Measurements from ENCODE around the gene TRIM41.

Gene TRIM41

GRCh38 chr5:181233088-181233800 is 10.2 kb downstream of the TRIM41 start:
- no peak for DNase-seq (ENCODE audit: low spot score)

DNA sequence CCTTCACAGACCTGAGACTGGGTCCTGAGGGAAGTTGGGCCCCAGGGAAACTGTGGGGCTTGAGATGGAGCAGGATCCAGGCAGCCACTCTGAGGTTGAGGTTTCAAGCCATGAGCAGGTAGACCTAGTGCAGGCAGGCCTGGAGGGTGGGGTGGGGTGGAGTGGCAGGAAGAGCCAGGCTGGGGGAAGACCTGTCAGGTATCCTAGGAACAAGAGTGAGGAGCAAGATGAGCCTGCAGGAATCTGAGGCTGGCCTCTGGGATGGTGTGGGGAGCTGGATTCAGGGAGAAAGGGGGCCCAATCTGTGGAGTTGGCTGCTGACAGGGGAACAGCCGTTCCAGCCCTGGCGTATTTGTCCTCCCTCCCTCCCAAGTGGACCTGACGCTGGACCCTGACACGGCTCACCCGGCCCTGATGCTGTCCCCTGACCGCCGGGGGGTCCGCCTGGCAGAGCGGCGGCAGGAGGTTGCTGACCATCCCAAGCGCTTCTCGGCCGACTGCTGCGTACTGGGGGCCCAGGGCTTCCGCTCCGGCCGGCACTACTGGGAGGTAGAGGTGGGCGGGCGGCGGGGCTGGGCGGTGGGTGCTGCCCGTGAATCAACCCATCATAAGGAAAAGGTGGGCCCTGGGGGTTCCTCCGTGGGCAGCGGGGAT is 10.8 kb downstream of the TRIM41 start:
- DNase-seq (ENCODE audit: low spot score): no peak

DNA sequence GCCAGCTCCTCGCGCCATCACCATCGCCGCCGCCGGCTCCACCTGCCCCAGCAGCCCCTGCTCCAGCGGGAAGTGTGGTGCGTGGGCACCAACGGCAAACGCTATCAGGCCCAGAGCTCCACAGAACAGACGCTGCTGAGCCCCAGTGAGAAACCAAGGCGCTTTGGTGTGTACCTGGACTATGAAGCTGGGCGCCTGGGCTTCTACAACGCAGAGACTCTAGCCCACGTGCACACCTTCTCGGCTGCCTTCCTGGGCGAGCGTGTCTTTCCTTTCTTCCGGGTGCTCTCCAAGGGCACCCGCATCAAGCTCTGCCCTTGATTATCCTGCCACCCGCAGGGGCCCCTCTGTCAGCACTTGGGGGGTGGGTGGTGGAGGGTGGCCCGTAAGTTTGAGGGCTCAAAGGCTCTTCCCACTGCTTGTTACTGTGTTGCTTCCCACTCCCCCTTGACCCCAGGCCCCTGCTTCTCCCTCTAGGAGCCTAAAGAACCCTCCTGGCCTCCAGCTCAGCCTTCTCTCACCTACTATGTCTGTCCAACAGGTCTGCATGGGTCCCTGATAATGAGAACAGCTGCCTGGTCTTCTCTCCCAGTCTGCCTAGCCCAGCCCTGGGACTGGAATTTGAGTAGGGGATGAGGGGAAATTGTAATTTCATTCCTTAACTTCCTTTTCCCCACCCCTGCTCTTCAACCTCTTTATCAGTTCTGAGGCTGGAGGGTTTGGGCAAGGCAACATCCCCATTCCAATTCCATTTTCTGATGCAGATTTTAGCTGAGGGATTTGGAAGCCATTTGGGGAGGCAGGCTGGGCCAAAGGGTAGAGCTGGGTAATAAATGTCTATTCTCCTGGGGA is 11.6 kb downstream of the TRIM41 start:
- no peak for DNase-seq (ENCODE audit: low spot score)

- no peak for DNase-seq (ENCODE audit: low spot score)
Observed at GRCh38 chr5:181235323-181235688, 12.2 kb downstream of the TRIM41 start.

- no peak for DNase-seq (ENCODE audit: low spot score)
Observed at GRCh38 chr5:181235689-181236366, 12.7 kb downstream of the TRIM41 start.

DNA sequence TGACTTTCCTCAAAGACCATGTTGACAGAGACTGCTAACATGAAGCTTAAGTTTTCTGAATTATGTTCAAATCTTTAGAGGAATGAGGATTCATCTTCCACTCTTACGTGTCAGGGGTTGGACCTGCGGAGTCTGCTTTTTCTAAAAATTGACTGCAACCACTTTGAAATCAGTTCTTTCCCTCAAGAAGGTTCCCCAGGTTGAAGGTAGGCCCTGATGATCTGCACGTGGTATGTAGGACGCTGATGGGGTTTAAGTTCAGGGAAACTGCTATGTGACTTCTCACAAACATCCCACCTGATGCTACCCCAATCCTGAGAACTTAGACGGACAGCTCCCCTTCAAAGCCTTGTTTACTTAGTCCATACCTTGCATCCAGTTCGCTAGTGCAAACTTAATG is 13.4 kb downstream of the TRIM41 start:
- DNase-seq (ENCODE audit: low spot score): no peak

DNA sequence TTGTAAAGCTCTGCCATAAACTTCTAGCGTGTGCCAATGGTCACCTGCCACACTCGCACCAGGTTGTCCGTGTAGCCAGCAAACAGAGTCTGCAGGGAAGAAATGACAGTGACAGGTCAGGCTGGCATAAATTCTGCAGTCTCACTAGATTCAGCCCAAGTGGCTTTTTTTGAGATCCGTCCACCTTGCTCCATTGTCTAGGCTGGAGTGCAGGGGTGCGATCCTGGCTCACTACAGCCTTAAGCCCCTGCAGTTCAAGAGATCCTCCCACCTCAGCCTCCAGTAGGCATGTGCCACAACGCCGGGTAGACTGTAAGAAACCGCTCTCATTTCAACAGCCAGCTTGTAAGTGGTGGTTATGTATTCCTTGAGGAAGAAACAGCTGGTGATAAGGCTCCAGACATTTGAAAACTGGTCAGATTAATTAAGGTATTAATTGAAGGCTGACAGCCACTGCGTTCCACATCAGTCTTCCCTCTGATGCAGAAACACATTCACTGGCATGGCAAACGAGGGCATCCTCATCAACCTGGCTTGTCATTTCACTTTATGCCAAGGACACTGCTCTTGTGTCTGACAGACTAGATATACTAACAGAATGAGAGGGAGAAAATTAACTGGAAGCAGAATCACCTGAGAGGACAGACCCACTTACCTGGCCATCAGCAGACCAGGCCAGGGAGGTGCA is 14.0 kb downstream of the TRIM41 start:
- no peak for DNase-seq (ENCODE audit: low spot score)

GRCh38 chr5:181237729-181238385 is 14.8 kb downstream of the TRIM41 start:
- DNase-seq (ENCODE audit: low spot score): no peak

GRCh38 chr5:181239062-181239663 is 16.1 kb downstream of the TRIM41 start:
- no peak for DNase-seq (ENCODE audit: low spot score)

DNA sequence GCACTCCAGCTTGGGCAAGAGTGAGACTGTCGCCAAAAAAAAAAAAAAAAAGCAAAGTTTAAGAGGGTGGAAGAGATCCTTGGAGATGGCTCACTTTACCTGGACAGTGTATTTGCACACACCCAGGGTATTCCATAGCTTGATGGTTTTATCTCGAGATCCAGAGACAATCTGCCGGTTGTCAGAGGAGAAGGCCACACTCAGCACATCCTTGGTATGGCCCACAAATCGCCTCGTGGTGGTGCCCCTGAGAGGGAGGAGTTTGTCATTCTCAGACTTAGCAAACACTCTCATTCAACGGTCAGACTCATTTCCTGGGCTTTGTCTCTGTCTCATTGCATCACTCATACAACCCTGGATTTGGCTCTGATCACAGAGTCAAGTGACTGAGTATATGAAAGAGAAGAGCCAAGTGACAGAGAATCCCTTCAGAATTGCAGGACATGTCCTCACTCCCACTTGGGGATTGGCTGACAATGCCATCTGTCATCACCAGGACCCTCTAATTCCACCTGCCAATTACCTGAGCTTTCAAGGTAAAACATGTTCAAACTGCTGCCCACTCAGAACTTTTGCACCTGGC is 18.4 kb downstream of the TRIM41 start:
- DNase-seq (ENCODE audit: low spot score): no peak

- DNase-seq (ENCODE audit: low spot score): no peak
Observed at GRCh38 chr5:181242031-181242451, 19.0 kb downstream of the TRIM41 start.

DNA sequence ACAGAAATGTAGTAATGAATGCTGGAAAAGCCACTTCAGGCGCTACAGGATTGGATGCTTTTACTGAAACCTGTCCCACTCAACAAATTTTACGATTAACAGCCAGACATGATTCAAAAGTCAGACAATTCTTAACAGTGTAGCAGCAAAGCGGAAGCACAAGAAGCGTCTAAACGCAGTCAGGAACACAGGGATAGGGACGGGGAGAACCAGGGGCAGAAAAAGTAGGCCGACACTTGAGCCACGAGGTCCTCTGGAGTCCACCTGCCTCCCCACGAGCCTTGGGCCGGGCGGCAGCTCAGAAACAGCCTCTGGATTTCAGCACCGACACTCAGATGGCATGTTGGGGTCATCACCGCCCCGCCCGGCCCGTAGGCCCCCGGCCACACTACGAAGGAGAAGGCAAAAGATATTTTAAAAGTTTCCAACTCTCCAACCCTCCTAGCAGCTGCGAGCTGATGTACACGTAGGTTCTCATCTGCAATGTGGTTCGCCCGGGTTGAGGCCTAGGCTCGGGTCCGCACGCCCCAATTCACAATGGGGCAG is 20.0 kb downstream of the TRIM41 start:
- DNase-seq (ENCODE audit: low spot score): no peak

DNA sequence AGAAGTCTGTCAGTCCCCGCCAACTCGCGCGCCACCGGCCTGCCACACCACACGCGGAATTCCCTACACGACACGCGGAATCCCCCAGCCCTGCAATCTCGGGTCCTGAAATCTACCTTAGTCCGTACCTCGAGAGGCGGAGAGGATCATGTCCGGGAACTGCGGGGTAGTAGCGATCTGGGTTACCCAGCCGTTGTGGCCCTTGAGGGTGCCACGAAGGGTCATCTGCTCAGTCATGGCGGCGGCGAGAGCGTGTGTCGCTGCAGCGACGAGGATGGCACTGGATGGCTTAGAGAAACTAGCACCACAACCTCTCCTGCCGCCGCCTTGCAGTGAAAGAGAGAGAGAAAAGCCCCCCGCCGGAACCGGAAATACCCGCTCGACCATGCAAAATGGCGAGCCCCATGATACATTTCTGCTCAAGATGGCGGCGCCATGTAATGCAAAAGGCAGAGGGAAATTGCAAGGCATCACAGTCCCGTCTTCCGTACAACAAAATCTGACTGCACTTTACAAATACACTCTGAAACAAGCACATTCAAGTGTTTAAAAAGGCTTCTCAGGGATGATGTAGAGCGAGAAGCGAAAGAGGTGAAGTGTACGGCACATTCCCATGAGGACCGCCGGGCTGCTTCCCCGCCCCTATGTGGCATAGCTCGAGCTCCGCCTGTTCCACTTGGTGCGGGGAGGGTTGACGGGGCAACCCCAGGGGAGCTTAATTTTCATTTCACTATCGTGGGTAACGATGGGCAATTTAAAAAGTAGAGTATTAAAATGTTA is 20.7 kb downstream of the TRIM41 start, which contains the start of gene RACK1:
Gene RACK1, minus strand, starts transcription at position 343 of the 780 bp plus-strand sequence. Its CDS starts 106 bp downstream, at position 237.
- DNase-seq (ENCODE audit: low spot score): peak; percentile 94

- DNase-seq (ENCODE audit: low spot score): no peak
Observed at GRCh38 chr5:181245427-181246275, 22.6 kb downstream of the TRIM41 start.

- DNase-seq (ENCODE audit: low spot score): peak; percentile 87
Observed at GRCh38 chr5:181246276-181247049, 23.4 kb downstream of the TRIM41 start.

- DNase-seq (ENCODE audit: low spot score): no peak
Observed at GRCh38 chr5:181248277-181248676, 25.2 kb downstream of the TRIM41 start.

- DNase-seq (ENCODE audit: low spot score): no peak
Observed at GRCh38 chr5:181255276-181255675, 32.2 kb downstream of the TRIM41 start.

Data from globus pallidus (tissue), 1 donor.